ENCODE data around the gene MTSS2. TPM values are rescaled to one million over a fixed set of nuclear protein-coding genes. Genes with fewer than 3 reads are reported as not detected.

MTSS2 gene
- total and polyA plus RNA-seq, 2 of the 8 experiments (the other 6 are each of a cell fraction or from before 2014, with no cell fraction given): 23.3 to 36.7 TPM

GRCh38 chr16:70689035-70689969 is 3.4 kb upstream of the MTSS2 start:
- Histone ChIP-seq H3K79me1 (ENCODE audit: low read depth, low read length) (no peaks in the 10 kb centered on the region; the same call in none of the 2 replicates), H3K36me3 (ENCODE audit: control insufficient read depth in 2 of 4, insufficient read depth in 4 of 4, low read length in 3 of 4) (no peaks in the 10 kb centered on the region), H3K23ac (ENCODE audit: insufficient read length) (no peak overlapping the region), H3K4me3 (ENCODE audit: extremely low read depth in 1 of 4, insufficient read depth in 2 of 4, low read depth in 3 of 4, low read length in 4 of 4) (no peak overlapping the region), H3K4me1 (replicated peaks in 1 of 4; ENCODE audit: control insufficient read depth in 3 of 4, insufficient read depth in 4 of 4, low read length in 3 of 4) (peaks cover under 1 to 30% (median 24%) of the 10 kb centered on the region in 4 experiments), H3K9me3 (ENCODE audit: insufficient read depth in 2 of 2, low read depth in 1 of 2, low read length in 1 of 2) (no peaks in the 10 kb centered on the region), H2AK5ac (ENCODE audit: low read depth, low read length) (no peak overlapping the region), H3K18ac (ENCODE audit: extremely low read depth, low read length) (no peak overlapping the region), H2AFZ (ENCODE audit: low read length) (no peak overlapping the region), H3K56ac (replicated peaks; ENCODE audit: insufficient read length, low read depth, low read length) (no peak overlapping the region), H3K14ac (ENCODE audit: insufficient read length) (no peak overlapping the region), H3K23me2 (ENCODE audit: low read depth, low read length) (peaks cover 6% of the 10 kb centered on the region; the same call in 1 of the 2 replicates), H3K4me2 (ENCODE audit: insufficient read depth in 1 of 2, low read depth in 2 of 2, low read length in 2 of 2) (no peak overlapping the region), H4K91ac (replicated peaks; ENCODE audit: insufficient read length, low read length) (no peak overlapping the region), H3K9ac (replicated peaks in 1 of 4; ENCODE audit: extremely low read depth in 1 of 4, low read depth in 3 of 4, low read length in 3 of 4) (no peak overlapping the region), H2BK5ac (ENCODE audit: low read depth, low read length) (peak overlapping the region; percentile 91; the same call in 1 of the 2 replicates), H3K4ac (replicated peaks; ENCODE audit: insufficient read length, low read depth, low read length) (no peak overlapping the region), H2BK12ac (ENCODE audit: low read depth, low read length) (no peak overlapping the region), H3K27ac (ENCODE audit: low read depth, low read length) (no peak overlapping the region), H2BK15ac (ENCODE audit: low read length) (no peak overlapping the region), H4K5ac (ENCODE audit: insufficient read length, low read depth, low read length) (no peak overlapping the region), H2BK20ac (ENCODE audit: low read length) (no peak overlapping the region; the same call in 1 of the 2 replicates), H2BK120ac (replicated peaks; ENCODE audit: low read depth, low read length) (no peak overlapping the region), H4K20me1 (replicated peaks in 1 of 2; ENCODE audit: control insufficient read depth in 1 of 2, insufficient read depth in 2 of 2, low read length in 2 of 2) (peaks cover 0 to 8% of the 10 kb centered on the region in 2 experiments), H4K8ac (ENCODE audit: extremely low read depth, insufficient read depth, low read length) (peak overlapping the region; percentile 59), H3K27me3 (replicated peaks in 1 of 4; ENCODE audit: control insufficient read depth in 3 of 4, extremely low read depth in 1 of 4, insufficient read depth in 3 of 4, low read length in 3 of 4) (peaks cover 0 to 8% (median 3%) of the 10 kb centered on the region in 4 experiments; a peak in 4 of 7 replicates), H3K79me2 (ENCODE audit: control insufficient read depth in 1 of 2, insufficient read depth in 2 of 2, low read length in 2 of 2) (no peaks in the 10 kb centered on the region)
- WGBS, 2 experiments (ENCODE audit: extremely low coverage in 1 of 2, insufficient coverage in 1 of 2, insufficient read length in 1 of 2, insufficient replicate concordance in 2 of 2, low coverage in 1 of 2, low lambda C conversion rate in 2 of 2, missing lambda C conversion rate in 1 of 2): 94% methylated on average over 22 of the region's 22 CpGs; no CpG with 5 or more reads in 1 of the 2 experiments
- DNase-seq (ENCODE audit: low read depth in 1 of 2, low spot score in 2 of 2) (no peak), FAIRE-seq (no peak)
- CTCF ChIA-PET (ENCODE audit: partially characterized antibody): interaction anchor here (0.6 to 6.8 kb wide), 7 partner anchors 9 to 81 kb away, joined by 3 to 57 read pairs (median 15); no protein-coding TSS in a partner anchor
- TF ChIP-seq TCF12 (IDR thresholded peaks at IDR 0.05; ENCODE audit: low read depth, low read length) (no peak), MAFK (IDR thresholded peaks at IDR 0.05; ENCODE audit: low read depth, low read length) (no peak), RXRA (IDR thresholded peaks at IDR 0.05; ENCODE audit: insufficient read depth, low read depth, low read length) (no peak), SP2 (IDR thresholded peaks at IDR 0.05; ENCODE audit: low read length) (no peak), KDM1A (IDR thresholded peaks at IDR 0.05; ENCODE audit: borderline replicate concordance, low read length) (no peak), ZNF274 (IDR thresholded peaks at IDR 0.05; ENCODE audit: borderline replicate concordance, extremely low read depth, low read length) (no peak)
- POLR2A ChIA-PET (ENCODE audit: partially characterized antibody): interaction anchor here (1.0 to 1.5 kb wide), 3 partner anchors 45 to 100 kb away, joined by 3 read pairs; no protein-coding TSS in a partner anchor

All from H1 (cell line).